Stimulated activated CD4-positive, alpha-beta T cell treated with anti-CD3 and anti-CD28 coated beads, Interleukin-1b, Interleukin-23, amount 100 ng/mL, for 1 hour (primary cell): Measurements from ENCODE around the gene RYR2.

Source experiments
- DNase-seq, 2 donors: peaks; one replicate each; pipeline ENCODE4 v3.0.0-alpha.2; 2020; ENCODE audit warnings: low read depth in 2 of 2

The RYR2 gene

DNA sequence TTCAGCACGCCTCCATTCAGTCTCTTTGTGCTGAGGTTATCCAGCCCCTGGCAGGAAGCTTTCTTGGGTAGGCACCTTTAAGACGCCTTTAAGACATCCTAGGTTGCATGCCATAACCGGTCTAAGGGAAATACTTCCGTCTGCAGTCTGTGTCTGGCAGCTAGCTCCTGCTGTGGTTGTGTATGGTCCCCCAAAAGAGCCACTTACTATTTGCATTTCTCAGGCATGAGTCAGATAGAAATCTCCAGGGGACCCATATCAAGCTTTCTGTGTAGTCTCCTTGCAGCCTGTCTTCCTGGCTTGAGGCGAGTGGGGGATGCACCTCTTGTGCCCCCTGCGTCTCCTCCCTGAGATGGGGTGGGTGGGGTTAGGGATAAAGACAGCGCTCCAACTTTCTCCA lies 10.0 kb upstream of the RYR2 start:
- DNase-seq: no peak

DNA sequence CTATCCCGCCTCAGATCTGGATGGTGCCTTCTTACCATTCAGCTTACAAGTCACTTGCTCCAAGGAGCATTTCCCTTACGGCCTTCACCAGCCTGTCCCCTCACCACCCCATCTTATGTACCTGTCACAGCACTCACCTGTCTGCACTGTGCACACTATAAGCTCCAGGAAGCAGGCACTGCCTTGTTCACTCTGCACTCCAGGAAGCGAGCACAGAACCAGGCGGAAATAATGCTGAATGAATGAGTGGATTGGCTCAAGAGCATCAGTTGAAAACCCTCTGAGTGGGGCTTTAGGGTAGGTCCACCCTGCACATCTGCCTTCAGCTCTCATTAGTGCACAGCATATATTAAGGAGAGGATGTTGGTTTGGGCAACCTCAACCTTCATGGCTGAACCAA lies 8.9 kb upstream of the RYR2 start:
- no peak for DNase-seq

GRCh38 chr1:237033804-237034203 lies 8.2 kb upstream of the RYR2 start:
- DNase-seq: no peak

- DNase-seq: no peak
These were observed 6.2 kb upstream of the RYR2 start for GRCh38 chr1:237035759-237036158.

- no peak for DNase-seq
These were observed 3.8 kb upstream of the RYR2 start for GRCh38 chr1:237038211-237038610.

GRCh38 chr1:237040823-237041222 lies 1.2 kb upstream of the RYR2 start:
- no peak for DNase-seq

- no peak for DNase-seq
These were observed 556 bp upstream of the RYR2 start for GRCh38 chr1:237041461-237041794.

DNA sequence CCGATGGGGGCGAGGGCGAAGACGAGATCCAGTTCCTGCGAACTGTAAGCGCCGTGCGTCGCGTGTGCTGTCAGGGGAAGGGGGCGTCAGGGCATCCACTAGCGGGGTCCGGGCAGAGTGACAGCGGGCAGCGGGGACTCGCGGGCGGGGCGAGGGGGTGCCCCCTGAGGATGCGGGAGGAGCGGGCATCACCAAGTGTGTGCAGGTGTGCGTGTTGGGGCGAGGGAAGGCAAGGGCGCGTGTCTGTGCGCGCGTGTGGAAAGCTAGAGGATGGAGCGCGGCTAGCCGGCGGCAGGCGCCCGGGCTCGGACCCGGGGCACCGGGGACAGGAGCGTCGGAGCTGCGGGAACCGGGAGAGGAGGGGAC lies 525 bp downstream of the RYR2 start:
- no peak for DNase-seq

GRCh38 chr1:237042892-237043576 lies 1.1 kb downstream of the RYR2 start:
- no peak for DNase-seq

DNA sequence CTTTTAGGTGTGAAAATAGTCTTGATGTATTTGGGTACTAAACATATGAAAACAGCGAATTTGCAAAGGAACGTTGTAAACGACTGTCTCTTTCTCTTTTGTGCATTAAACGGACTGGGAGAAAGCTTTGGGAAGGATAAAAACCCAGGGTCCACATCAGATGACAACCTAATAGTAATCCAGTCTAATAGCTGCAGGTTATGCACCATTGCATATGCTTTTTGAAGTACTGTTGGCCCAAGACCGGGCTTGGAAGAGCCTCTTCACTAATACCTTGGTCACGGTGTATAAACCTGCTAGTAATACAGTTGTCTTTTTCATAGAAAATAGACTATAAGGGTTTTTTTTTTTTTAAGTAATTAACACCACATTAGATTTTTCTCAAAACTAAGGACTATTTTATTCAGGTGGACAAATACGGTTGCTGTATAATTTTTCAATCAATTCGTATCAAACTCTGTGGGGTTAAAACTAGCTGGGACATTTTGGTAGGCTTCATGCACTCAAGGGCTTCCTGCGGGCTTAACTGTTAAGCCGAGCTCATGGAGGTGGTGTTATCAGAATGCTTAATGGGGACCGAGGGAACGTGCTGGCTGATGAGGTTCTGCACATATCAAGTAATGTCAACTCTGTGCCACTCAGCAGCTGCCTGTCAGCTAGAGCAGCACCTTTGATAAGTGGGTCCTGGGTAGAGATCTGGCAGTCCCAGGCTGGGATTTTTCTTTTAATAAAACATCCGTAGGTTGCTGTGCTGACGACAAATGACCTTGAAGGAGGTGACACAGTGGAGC lies 2.1 kb downstream of the RYR2 start:
- DNase-seq: no peak

DNA sequence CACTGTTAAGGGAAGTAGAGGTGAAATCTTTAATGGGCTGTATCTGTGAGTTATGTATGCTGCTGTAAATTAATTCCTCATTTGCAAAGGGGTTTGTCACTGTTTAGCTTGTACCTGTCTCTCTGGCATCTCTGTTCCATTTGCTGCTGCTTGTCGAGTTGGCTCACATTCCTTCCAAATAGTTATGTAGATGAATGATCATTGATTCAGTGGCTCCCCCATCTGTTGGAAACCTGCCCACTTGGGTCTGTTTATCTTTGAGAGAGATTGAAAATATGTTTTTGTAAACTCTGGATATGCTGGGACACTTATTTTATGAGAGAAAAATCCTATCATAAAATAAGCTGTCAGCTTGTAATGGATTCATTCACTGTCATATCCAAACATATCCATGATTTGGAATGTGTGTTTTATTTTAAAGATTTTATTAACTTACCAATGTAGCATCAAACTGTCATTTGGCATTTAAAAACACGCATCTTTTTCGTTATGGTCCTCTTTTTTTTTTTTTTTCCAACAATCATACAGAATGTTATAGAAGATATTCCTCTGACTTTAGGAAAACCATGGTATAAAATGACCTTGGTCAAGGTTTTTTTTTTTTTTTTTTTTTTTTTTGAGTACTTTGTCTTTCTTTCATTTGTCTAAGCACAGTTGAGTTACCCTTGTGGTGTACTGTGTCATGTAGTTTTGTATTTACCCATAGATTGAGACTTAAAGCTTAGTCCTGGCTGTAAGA lies 3.5 kb downstream of the RYR2 start:
- DNase-seq: no peak

- no peak for DNase-seq
These were observed 6.8 kb downstream of the RYR2 start for GRCh38 chr1:237048803-237049202.

DNA sequence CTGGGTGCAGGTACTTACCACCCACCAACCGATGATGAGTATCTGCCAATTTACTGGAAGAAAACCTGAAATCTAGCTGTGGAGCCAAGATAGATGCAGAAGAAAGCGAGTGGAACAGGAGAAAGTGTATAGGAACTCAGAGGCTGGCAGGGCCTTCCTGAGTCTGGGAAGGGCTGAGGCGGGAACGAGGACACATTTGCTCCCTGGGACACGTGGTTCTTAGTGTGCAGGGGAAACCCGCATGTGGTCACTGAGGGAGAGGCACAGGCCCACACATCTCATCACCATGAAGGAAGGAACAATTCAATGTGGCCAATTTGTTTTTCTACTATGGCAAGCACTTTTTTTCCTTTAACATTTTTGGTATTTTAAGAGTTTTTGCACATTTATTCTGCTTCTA lies 8.2 kb downstream of the RYR2 start:
- DNase-seq: no peak

DNA sequence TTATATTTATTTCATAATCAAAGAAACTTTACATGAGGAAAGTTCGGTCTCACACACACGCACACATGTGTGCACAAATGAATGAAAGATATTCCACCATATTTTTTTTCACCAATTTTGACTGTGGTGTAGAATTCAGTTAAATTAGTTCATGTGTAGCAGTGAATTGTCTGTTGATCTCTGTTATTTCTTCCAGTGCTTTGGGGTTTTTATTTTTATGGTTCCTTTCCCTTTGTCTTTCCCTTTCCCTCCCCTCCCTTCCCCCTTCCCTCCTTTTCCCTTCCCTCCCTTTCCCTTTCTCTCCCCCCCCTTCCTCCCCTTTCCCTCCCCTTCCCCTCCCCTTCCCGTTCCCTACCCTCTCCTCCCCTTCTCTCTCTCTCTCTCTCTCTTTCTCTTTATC lies 8.9 kb downstream of the RYR2 start:
- DNase-seq: no peak

DNA sequence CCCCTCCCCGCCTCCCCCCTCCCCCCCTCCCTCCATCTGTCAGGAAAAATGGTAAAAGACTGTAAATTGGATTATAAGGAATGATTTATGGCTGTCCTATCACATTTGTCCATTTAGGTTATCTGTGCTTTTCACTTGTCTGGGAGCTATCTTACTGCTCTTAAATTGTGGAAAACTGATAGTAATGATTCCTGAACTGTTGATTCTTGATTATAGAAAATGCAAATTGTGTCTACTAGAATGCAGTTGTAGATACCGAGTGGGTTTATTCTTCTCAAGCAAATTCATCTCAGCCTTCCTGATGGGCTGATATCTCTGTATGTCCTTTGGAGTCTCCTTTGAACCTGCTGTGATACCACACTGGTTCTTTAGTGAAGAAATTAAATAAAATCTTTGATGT lies 12.3 kb downstream of the RYR2 start:
- no peak for DNase-seq

- no peak for DNase-seq
These were observed 16.5 kb downstream of the RYR2 start for GRCh38 chr1:237058470-237058869.

DNA sequence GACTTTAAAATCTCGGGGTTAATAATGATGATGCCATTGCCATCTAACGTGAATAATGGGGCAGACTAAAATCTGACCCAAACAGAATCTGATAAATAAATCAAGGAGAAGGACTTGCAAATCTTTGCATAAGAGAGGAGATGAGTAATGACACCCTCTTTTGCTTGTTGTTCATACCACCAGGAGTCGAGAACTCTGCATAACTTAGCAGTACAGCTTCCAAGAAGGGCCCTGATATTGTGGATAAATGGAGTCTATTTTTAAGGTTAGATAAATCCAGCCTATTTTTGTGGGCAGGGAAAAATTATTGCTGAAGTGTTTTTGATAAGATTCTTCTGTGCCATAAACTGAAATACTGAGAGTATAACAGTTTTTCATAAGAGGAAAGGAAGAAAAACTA lies 17.3 kb downstream of the RYR2 start:
- no peak for DNase-seq

GRCh38 chr1:237062976-237063375 lies 21.0 kb downstream of the RYR2 start:
- DNase-seq: no peak

DNA sequence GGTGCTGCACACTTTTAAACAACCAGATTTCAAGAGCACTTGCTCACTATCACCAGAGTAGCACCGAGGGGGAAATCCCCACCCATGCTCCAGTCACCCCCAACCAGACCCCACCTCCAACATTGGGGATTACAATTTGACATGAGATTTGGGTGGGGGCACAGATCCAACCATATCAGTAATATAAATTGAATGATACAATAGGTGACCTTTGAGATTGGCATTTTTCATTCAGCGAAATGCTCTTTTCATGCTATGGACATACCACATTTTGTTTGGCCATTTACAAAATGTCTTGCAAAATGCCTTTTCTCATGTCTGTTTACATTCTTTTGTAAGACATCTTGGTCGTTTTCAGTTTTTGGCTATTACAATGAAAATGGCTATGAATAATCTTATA lies 23.9 kb downstream of the RYR2 start:
- DNase-seq: no peak

GRCh38 chr1:237070519-237070918 lies 28.5 kb downstream of the RYR2 start:
- no peak for DNase-seq

DNA sequence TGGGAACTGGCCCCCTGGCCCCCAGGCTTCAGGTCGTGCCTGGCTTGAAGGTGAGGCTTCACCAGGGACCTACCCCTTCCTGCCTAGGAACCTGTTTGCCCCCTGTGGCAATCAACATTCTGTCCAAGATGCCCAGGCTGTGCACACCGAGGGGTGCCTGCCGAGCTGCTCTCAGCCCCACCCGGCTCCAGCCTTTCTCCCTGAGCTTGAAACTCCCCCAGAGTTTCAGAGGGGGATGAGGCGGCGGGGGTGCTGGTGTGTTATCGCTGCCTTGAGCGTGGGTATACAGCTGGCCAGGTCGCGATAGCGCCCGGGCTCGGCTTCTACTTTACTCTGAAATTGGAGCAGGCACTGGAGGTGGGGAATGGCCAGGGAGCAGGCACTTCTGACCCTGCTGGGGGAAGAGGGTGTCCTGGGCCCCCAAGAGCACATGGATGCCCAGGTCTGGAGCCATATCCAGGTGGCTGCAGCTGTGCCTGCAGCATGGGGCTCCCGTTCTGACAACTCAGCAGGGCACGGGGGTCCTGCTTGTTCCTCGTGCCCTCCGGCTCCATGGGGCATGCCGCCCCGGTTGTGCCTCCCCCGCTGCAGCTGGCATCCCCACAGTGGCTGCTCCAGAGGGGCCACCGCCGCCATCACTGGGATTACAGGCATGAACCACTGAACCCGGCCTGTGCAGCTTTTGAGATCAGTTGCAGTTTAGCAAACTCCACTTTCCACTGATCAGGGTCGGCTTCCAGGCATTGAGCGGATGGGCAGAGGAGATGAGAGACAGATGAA lies 29.8 kb downstream of the RYR2 start:
- DNase-seq: no peak

- no peak for DNase-seq
These were observed 32.6 kb downstream of the RYR2 start for GRCh38 chr1:237074371-237075117.
